ENCODE results near the gene CELF4.

Gene CELF4

GRCh38 chr18:37524498-37525261, 40.9 kb downstream of the CELF4 start:
- DNase-seq (ENCODE audit: low read depth in 2 of 2), result no peak

- no peak for DNase-seq (ENCODE audit: low read depth in 2 of 2)
Observed at GRCh38 chr18:37524139-37524497, 41.5 kb downstream of the CELF4 start.

GRCh38 chr18:37521510-37522465, 43.8 kb downstream of the CELF4 start:
- no peak for DNase-seq (ENCODE audit: low read depth in 2 of 2)

GRCh38 chr18:37520508-37520907, 45.1 kb downstream of the CELF4 start:
- no peak for DNase-seq (ENCODE audit: low read depth in 2 of 2)

GRCh38 chr18:37519510-37520135, 46.0 kb downstream of the CELF4 start:
- DNase-seq (ENCODE audit: low read depth in 2 of 2), result no peak

GRCh38 chr18:37516361-37516853, 49.2 kb downstream of the CELF4 start:
- DNase-seq (ENCODE audit: low read depth in 2 of 2), result no peak

- DNase-seq (ENCODE audit: low read depth in 2 of 2), result no peak
Observed at GRCh38 chr18:37514953-37515352, 50.6 kb downstream of the CELF4 start.

- DNase-seq (ENCODE audit: low read depth in 2 of 2), result no peak
Observed at GRCh38 chr18:37512400-37512799, 53.2 kb downstream of the CELF4 start.

- DNase-seq (ENCODE audit: low read depth in 2 of 2), result no peak
Observed at GRCh38 chr18:37511721-37512298, 53.8 kb downstream of the CELF4 start.

GRCh38 chr18:37509600-37509999, 56.0 kb downstream of the CELF4 start:
- DNase-seq (ENCODE audit: low read depth in 2 of 2), result no peak

- no peak for DNase-seq (ENCODE audit: low read depth in 2 of 2)
Observed at GRCh38 chr18:37508207-37508606, 57.4 kb downstream of the CELF4 start.

GRCh38 chr18:37507239-37507638, 58.4 kb downstream of the CELF4 start:
- DNase-seq (ENCODE audit: low read depth in 2 of 2), result no peak

- no peak for DNase-seq (ENCODE audit: low read depth in 2 of 2)
Observed at GRCh38 chr18:37506001-37506400, 59.6 kb downstream of the CELF4 start.

- no peak for DNase-seq (ENCODE audit: low read depth in 2 of 2)
Observed at GRCh38 chr18:37505321-37505720, 60.3 kb downstream of the CELF4 start.

GRCh38 chr18:37502601-37503000, 63.0 kb downstream of the CELF4 start:
- no peak for DNase-seq (ENCODE audit: low read depth in 2 of 2)

- DNase-seq (ENCODE audit: low read depth in 2 of 2), result no peak
Observed at GRCh38 chr18:37502036-37502435, 63.6 kb downstream of the CELF4 start.

GRCh38 chr18:37501136-37501535, 64.5 kb downstream of the CELF4 start:
- no peak for DNase-seq (ENCODE audit: low read depth in 2 of 2)

GRCh38 chr18:37499913-37500312, 65.7 kb downstream of the CELF4 start:
- no peak for DNase-seq (ENCODE audit: low read depth in 2 of 2)

GRCh38 chr18:37499044-37499443, 66.6 kb downstream of the CELF4 start:
- no peak for DNase-seq (ENCODE audit: low read depth in 2 of 2)

- no peak for DNase-seq (ENCODE audit: low read depth in 2 of 2)
Observed at GRCh38 chr18:37497853-37498518, 67.6 kb downstream of the CELF4 start.

- no peak for DNase-seq (ENCODE audit: low read depth in 2 of 2)
Observed at GRCh38 chr18:37496568-37496967, 69.0 kb downstream of the CELF4 start.

Measured in activated CD8-positive, alpha-beta memory T cell treated with anti-CD3 and anti-CD28 coated beads for 4 hours (primary cell).